CD14-positive monocyte (primary cell): ENCODE results near the gene CCDC169. TPM values are rescaled to one million over a fixed set of nuclear protein-coding genes. Genes with fewer than 3 reads are reported as not detected.

Source experiments
- DNase-seq, 3 donors: peaks; one replicate each; pipeline ENCODE4 v3.0.0-alpha.2; 2011 to 2022
- H2AFZ ChIP-seq: 2 replicates; pipeline ENCODE4 v1.6.0; 2012; ENCODE audit warnings: mild to moderate bottlenecking, low read depth, low read length, inconsistent platforms; ENCODE audit not compliant: insufficient read depth, poor library complexity, severe bottlenecking
- H3K27ac ChIP-seq, 2 donors: 1 replicate in 1 of 2; 2 replicates in 1 of 2; pipeline ENCODE4 v1.5.1; 2012 to 2013; ENCODE audit warnings: low read length in 2 of 2, control low read depth in 1 of 2, inconsistent platforms in 1 of 2, low read depth in 1 of 2, mild to moderate bottlenecking in 1 of 2
- H3K27me3 ChIP-seq, 2 donors: one replicate each; pipeline versions ENCODE4 v1.6.0 to v1.6.1; 2011 to 2013; ENCODE audit warnings: low read length in 2 of 2; ENCODE audit not compliant: control insufficient read depth in 2 of 2, insufficient read depth in 2 of 2
- H3K36me3 ChIP-seq, 2 donors: replicated peaks in 1 of 2; 1 replicate in 1 of 2; 2 replicates in 1 of 2; pipeline versions ENCODE4 v1.5.1 to v1.6.1; 2012 to 2013; ENCODE audit warnings: low read length in 2 of 2, control low read depth in 1 of 2, inconsistent platforms in 1 of 2, mild to moderate bottlenecking in 1 of 2; ENCODE audit not compliant: insufficient read depth in 2 of 2, control insufficient read depth in 1 of 2
- H3K4me1 ChIP-seq, 2 donors: 1 replicate in 1 of 2; 2 replicates in 1 of 2; pipeline versions ENCODE4 v1.5.1 to v1.6.1; 2012 to 2013; ENCODE audit warnings: low read length in 2 of 2, control low read depth in 1 of 2, inconsistent platforms in 1 of 2, mild to moderate bottlenecking in 1 of 2, moderate library complexity in 1 of 2; ENCODE audit not compliant: insufficient read depth in 2 of 2, control insufficient read depth in 1 of 2
- H3K4me2 ChIP-seq: replicated peaks from 2 replicates; pipeline ENCODE3; 2012; ENCODE audit warnings: low read length, moderate library complexity, mild to moderate bottlenecking; ENCODE audit not compliant: poor library complexity, severe bottlenecking; ENCODE audit errors: extremely low read depth
- H3K4me3 ChIP-seq, 3 experiments: fragments of 200-600 bp in 1 of 3; sonication (generic) in 1 of 3; replicated peaks in 1 of 3; 1 replicate in 2 of 3; 2 replicates in 1 of 3; pipeline ENCODE4 v1.5.1; 2011 to 2013; ENCODE audit warnings: low read length in 3 of 3, mild to moderate bottlenecking in 3 of 3, control low read depth in 2 of 3, low read depth in 2 of 3, inconsistent platforms in 1 of 3, moderate library complexity in 1 of 3
- H3K79me2 ChIP-seq: 2 replicates; pipeline ENCODE4 v1.6.0; 2012; ENCODE audit warnings: mild to moderate bottlenecking, control low read depth, inconsistent platforms, low read length, moderate library complexity; ENCODE audit not compliant: insufficient read depth
- H3K9ac ChIP-seq: 2 replicates; pipeline ENCODE4 v1.6.0; 2017; ENCODE audit warnings: low read length, mild to moderate bottlenecking; ENCODE audit not compliant: insufficient read depth, poor library complexity, severe bottlenecking
- H3K9me3 ChIP-seq, 2 donors: replicated peaks in 1 of 2; 1 replicate in 1 of 2; 2 replicates in 1 of 2; pipeline versions ENCODE4 v1.5.1 to v1.6.1; 2012 to 2013; ENCODE audit warnings: low read length in 2 of 2, control low read depth in 1 of 2; ENCODE audit not compliant: control insufficient read depth in 1 of 2, insufficient read depth in 1 of 2
- H4K20me1 ChIP-seq: 2 replicates; pipeline ENCODE4 v1.6.0; 2012; ENCODE audit warnings: mild to moderate bottlenecking, low read length, control low read depth, moderate library complexity; ENCODE audit not compliant: insufficient read depth
- H3K27ac Mint-ChIP-seq, 7 donors: one replicate each; pipeline ENCODE4 v1.8.0; 2020; ENCODE audit warnings: mild to moderate bottlenecking in 7 of 7, mixed read lengths in 7 of 7, moderate library complexity in 6 of 7, inconsistent platforms in 2 of 7
- H3K27me3 Mint-ChIP-seq, 3 donors: one replicate each; pipeline ENCODE4 v1.8.0; 2021 to 2022; ENCODE audit warnings: low read depth in 3 of 3, mild to moderate bottlenecking in 3 of 3, mixed read lengths in 3 of 3, moderate library complexity in 3 of 3, inconsistent platforms in 1 of 3
- H3K36me3 Mint-ChIP-seq, 2 donors: one replicate each; pipeline ENCODE4 v1.8.0; 2020; ENCODE audit warnings: mixed read lengths in 2 of 2, inconsistent platforms in 1 of 2, mild to moderate bottlenecking in 1 of 2
- H3K4me1 Mint-ChIP-seq: one replicate; pipeline ENCODE4 v1.8.0; 2020; ENCODE audit warnings: mild to moderate bottlenecking, mixed read lengths
- H3K4me3 Mint-ChIP-seq, 2 donors: one replicate each; pipeline ENCODE4 v1.8.0; 2020; ENCODE audit warnings: mild to moderate bottlenecking in 2 of 2, mixed read lengths in 2 of 2, moderate library complexity in 1 of 2
- H3K9me3 Mint-ChIP-seq, 7 donors: one replicate each; pipeline ENCODE4 v1.8.0; 2020 to 2022; ENCODE audit warnings: mixed read lengths in 7 of 7, mild to moderate bottlenecking in 6 of 7, moderate library complexity in 6 of 7, inconsistent platforms in 2 of 7
- CTCF ChIP-seq: fragments of 200-600 bp; IDR thresholded peaks from one replicate; pipeline ENCODE4 v1.8.0; 2022; ENCODE audit warnings: antibody characterized with exemption, mild to moderate bottlenecking
- WGBS: methylation state at CpG from one replicate; pipeline ENCODE4 v1.1.5; 2013; ENCODE audit warnings: missing lambda C conversion rate; ENCODE audit not compliant: insufficient coverage; 5-methylcytosine and 5-hydroxymethylcytosine counted together
- intact Hi-C, 2 donors: fragments of 100-400 bp; cut with micrococcal nuclease; formaldehyde crosslinking; loops; one replicate each; pipeline versions ENCODE4 v1.15.0 to v1.15.1; 2023
- polyA plus RNA-seq, 3 donors: library from polyadenylated mRNA; depleted of rRNA in 1 of 3; unstranded in 2 of 3; stranded (reverse) in 1 of 3; fragments of 300-500 nt in 2 of 3; fragments of >200 nt in 1 of 3; fragmentation: Illumina TruSeq in 2 of 3; gene quantifications; 1 replicate in 2 of 3; 2 replicates in 1 of 3; pipeline ENCODE4 v1.2.3, GENCODE V29; 2012 to 2021

Gene CCDC169
- polyA plus RNA-seq, 3 donors, result 0.03 TPM; not detected in 2

GRCh38 chr13:36341718-36342117, 44.1 kb upstream of the CCDC169 start:
- Histone ChIP-seq H3K79me2 (peaks cover 90% of the 10 kb centered on the region), H3K27me3 (no peaks in the 10 kb centered on the region), H3K36me3 (no peaks in the 10 kb centered on the region), H3K4me1 (peaks cover 18 to 28% of the 10 kb centered on the region in 2 donors), H3K4me2 (no peak overlapping the region), H4K20me1 (peaks cover 9% of the 10 kb centered on the region), H3K9ac (no peak overlapping the region), H3K4me3 (no peak overlapping the region), H2AFZ (no peak overlapping the region), H3K27ac (no peak overlapping the region), H3K9me3 (no peaks in the 10 kb centered on the region)
- Mint-ChIP-seq H3K4me1 (peaks cover 29% of the 10 kb centered on the region), H3K36me3 (peaks cover 6 to 8% of the 10 kb centered on the region in 2 donors), H3K4me3 (no peak overlapping the region), H3K9me3 (no peaks in the 10 kb centered on the region), H3K27me3 (no peaks in the 10 kb centered on the region), H3K27ac (peak overlapping the region in 2 of 7 donors; percentile 18 to 43)
- TF ChIP-seq CTCF, result no peak
- DNase-seq, result no peak
- WGBS, result 80% methylated on average over 1 of the region's 1 CpG
- intact Hi-C loops, result no loop called here

GRCh38 chr13:36339600-36340155, 42.1 kb upstream of the CCDC169 start:
- Histone ChIP-seq H3K9ac (no peak overlapping the region), H2AFZ (no peak overlapping the region), H3K9me3 (no peaks in the 10 kb centered on the region), H3K27ac (no peak overlapping the region), H3K4me1 (peaks cover 11 to 20% of the 10 kb centered on the region in 2 donors), H3K4me2 (no peak overlapping the region), H4K20me1 (peaks cover 25% of the 10 kb centered on the region), H3K36me3 (peaks cover 0 to 10% of the 10 kb centered on the region in 2 donors), H3K4me3 (no peak overlapping the region), H3K27me3 (no peaks in the 10 kb centered on the region), H3K79me2 (peaks cover 100% of the 10 kb centered on the region)
- peak overlapping the region in 2 of 7 donors; percentile 50 to 61 for H3K27ac Mint-ChIP-seq
- 91% methylated on average over 3 of the region's 4 CpGs for WGBS
- peaks cover 28% of the 10 kb centered on the region for H3K4me1 Mint-ChIP-seq
- DNase-seq, result no peak
- no peak for TF ChIP-seq CTCF
- peaks cover 13 to 16% of the 10 kb centered on the region in 2 donors for H3K36me3 Mint-ChIP-seq
- no peak overlapping the region for H3K4me3 Mint-ChIP-seq
- H3K27me3 Mint-ChIP-seq, result no peaks in the 10 kb centered on the region
- H3K9me3 Mint-ChIP-seq, result no peaks in the 10 kb centered on the region
- intact Hi-C loops, result no loop called here
